PC-3 (cell line): ENCODE measurements around the gene ASCC2. TPM values are rescaled to one million over a fixed set of nuclear protein-coding genes. Genes with fewer than 3 reads are reported as not detected.

Experiments used
- ATAC-seq: fragments of 200-7000 bp; cut with Tn5 transposase; 2 replicates; pipeline ENCODE4 v1.9.1; 2020; ENCODE audit warnings: mild to moderate bottlenecking, moderate library complexity
- BruUV-seq: library from RNA; stranded (reverse); fragments of 400-500 nt; replicated peaks from 2 replicates; lab custom pipeline; 2021; lab: Mats Ljungman, UMichigan
- CTCF ChIA-PET: fragments of 300-600 bp; sonication (Branson Sonifier 250); formaldehyde crosslinking; loops from one replicate; lab custom pipeline; 2022; ENCODE audit warnings: antibody characterized with exemption; lab: Charles Lee
- POLR2A ChIA-PET: fragments of 300-600 bp; sonication (Branson Sonifier 250); formaldehyde crosslinking; loops from one replicate; lab custom pipeline; 2022; ENCODE audit warnings: antibody characterized with exemption; ENCODE audit not compliant: unreplicated experiment; lab: Charles Lee
- DNase-seq: peaks from one replicate; pipeline ENCODE4 v3.0.0-alpha.2; 2015
- H2AFZ ChIP-seq: fragments of 300-600 bp; sonication (generic); 2 replicates; pipeline ENCODE4 v1.6.0; 2016; ENCODE audit warnings: antibody characterized with exemption, low read length
- H3F3A ChIP-seq: fragments of 300-600 bp; sonication (generic); one replicate; pipeline ENCODE4 v1.6.0; 2017; ENCODE audit warnings: antibody characterized with exemption, low read length, control low read depth, mild to moderate bottlenecking; ENCODE audit not compliant: unreplicated experiment
- H3K27ac ChIP-seq: fragments of 300-600 bp; sonication (generic); 2 replicates; pipeline ENCODE4 v1.5.1; 2016; ENCODE audit warnings: mild to moderate bottlenecking, low read length
- H3K27me3 ChIP-seq: fragments of 300-600 bp; sonication (generic); 2 replicates; pipeline ENCODE4 v1.6.1; 2016; ENCODE audit warnings: low read length, mixed read lengths
- H3K36me3 ChIP-seq: fragments of 300-600 bp; sonication (generic); 2 replicates; pipeline ENCODE4 v1.6.1; 2016; ENCODE audit warnings: low read depth, mixed run types, low read length, mixed read lengths
- H3K4me1 ChIP-seq: fragments of 300-600 bp; sonication (generic); 2 replicates; pipeline ENCODE4 v1.5.1; 2016; ENCODE audit warnings: low read length; ENCODE audit not compliant: insufficient read depth
- H3K4me2 ChIP-seq: fragments of 300-600 bp; sonication (generic); 2 replicates; pipeline ENCODE4 v1.6.0; 2016; ENCODE audit warnings: low read length
- H3K4me3 ChIP-seq: fragments of 300-600 bp; sonication (generic); 2 replicates; pipeline ENCODE4 v1.5.1; 2016; ENCODE audit warnings: mild to moderate bottlenecking, low read length, mixed read lengths
- H3K79me2 ChIP-seq: fragments of 300-600 bp; sonication (generic); 2 replicates; pipeline ENCODE4 v1.6.1; 2017; ENCODE audit warnings: low read length, mixed read lengths
- H3K9ac ChIP-seq: fragments of 300-600 bp; sonication (generic); 2 replicates; pipeline ENCODE4 v1.6.0; 2016; ENCODE audit warnings: mild to moderate bottlenecking, low read length
- H3K9me2 ChIP-seq: fragments of 300-600 bp; sonication (generic); replicated peaks from 2 replicates; pipeline ENCODE4 v1.6.1; 2016; ENCODE audit warnings: mixed run types, low read length, mixed read lengths
- H3K9me3 ChIP-seq: fragments of 300-600 bp; sonication (generic); 2 replicates; pipeline ENCODE4 v1.6.1; 2016; ENCODE audit warnings: low read length, mixed read lengths
- H4K20me1 ChIP-seq: fragments of 300-600 bp; sonication (generic); 2 replicates; pipeline ENCODE4 v1.6.1; 2016; ENCODE audit warnings: low read length, mixed read lengths
- EZH2 ChIP-seq: fragments of 300-600 bp; sonication (generic); IDR thresholded peaks from one replicate; pipeline ENCODE4 v1.6.1; 2017; ENCODE audit warnings: antibody characterized with exemption, mild to moderate bottlenecking, low read length; ENCODE audit not compliant: unreplicated experiment
- EZH2phosphoT487 ChIP-seq: fragments of 300-600 bp; sonication (generic); IDR thresholded peaks from 2 replicates; pipeline ENCODE4 v1.6.1; 2018; ENCODE audit warnings: mild to moderate bottlenecking, antibody characterized with exemption, low read length, borderline replicate concordance
- intact Hi-C: fragments of 100-400 bp; cut with micrococcal nuclease; formaldehyde crosslinking; loops from 2 replicates; pipeline ENCODE4 v1.9.0; 2023
- total RNA-seq: library from RNA; depleted of rRNA; stranded (reverse); fragments of >200 nt; gene quantifications from 2 replicates; pipeline ENCODE4 v1.2.3, GENCODE V29; 2014; rRNA removed
- TF ChIP-seq, protein P1 (sequence below): fragments of 300-600 bp; sonication (generic); conservative IDR thresholded peaks from 2 replicates; pipeline ENCODE4 v1.5.1; 2017; ENCODE audit warnings: antibody characterized with exemption, low read depth, mild to moderate bottlenecking, low read length

Gene ASCC2
- total RNA-seq, 1 experiment from 2014 or later, result 37.0 TPM

DNA sequence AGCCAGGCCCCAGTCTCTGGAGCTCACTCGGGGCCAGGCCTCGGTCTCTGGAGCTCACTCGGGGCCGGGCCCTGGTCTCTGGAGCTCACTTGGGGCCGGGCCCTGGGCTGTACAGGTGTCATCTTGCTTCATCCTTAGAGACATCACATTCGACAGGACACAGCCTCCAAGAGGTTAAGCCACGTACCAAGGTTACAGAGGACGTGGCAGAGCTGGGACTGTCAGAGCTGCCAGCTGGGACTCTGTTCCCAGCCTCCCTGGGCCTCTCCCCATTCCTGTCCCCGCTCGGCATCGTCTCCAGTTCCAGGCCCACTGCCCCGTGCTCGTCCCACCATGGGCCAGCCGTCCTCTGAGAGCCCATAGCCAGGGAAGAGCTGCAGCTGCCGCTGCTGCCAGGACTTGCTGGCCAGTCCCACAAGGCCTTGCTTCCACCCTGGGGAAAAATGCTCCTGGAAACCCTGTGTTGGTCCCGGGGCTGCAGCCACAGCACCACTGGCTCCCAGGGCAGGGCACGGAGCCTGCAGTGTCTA is 98.7 kb downstream of the ASCC2 start:
- Histone ChIP-seq H3K9me2 (no peaks in the 10 kb centered on the region), H3K9ac (no peak overlapping the region), H3K27ac (no peak overlapping the region), H3K9me3 (no peaks in the 10 kb centered on the region), H3K4me3 (no peak overlapping the region), H3K79me2 (no peaks in the 10 kb centered on the region), H3K36me3 (no peaks in the 10 kb centered on the region), H3K27me3 (no peaks in the 10 kb centered on the region), H3F3A (no peaks in the 10 kb centered on the region), H4K20me1 (no peaks in the 10 kb centered on the region), H3K4me2 (no peak overlapping the region), H2AFZ (no peak overlapping the region), H3K4me1 (no peaks in the 10 kb centered on the region)
- ChIA-PET POLR2A (no interaction called here), CTCF (no interaction called here)
- no peak for DNase-seq
- TF ChIP-seq, protein P1, sequence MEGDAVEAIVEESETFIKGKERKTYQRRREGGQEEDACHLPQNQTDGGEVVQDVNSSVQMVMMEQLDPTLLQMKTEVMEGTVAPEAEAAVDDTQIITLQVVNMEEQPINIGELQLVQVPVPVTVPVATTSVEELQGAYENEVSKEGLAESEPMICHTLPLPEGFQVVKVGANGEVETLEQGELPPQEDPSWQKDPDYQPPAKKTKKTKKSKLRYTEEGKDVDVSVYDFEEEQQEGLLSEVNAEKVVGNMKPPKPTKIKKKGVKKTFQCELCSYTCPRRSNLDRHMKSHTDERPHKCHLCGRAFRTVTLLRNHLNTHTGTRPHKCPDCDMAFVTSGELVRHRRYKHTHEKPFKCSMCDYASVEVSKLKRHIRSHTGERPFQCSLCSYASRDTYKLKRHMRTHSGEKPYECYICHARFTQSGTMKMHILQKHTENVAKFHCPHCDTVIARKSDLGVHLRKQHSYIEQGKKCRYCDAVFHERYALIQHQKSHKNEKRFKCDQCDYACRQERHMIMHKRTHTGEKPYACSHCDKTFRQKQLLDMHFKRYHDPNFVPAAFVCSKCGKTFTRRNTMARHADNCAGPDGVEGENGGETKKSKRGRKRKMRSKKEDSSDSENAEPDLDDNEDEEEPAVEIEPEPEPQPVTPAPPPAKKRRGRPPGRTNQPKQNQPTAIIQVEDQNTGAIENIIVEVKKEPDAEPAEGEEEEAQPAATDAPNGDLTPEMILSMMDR, result no peak
- TF ChIP-seq EZH2phosphoT487 (no peak), EZH2 (no peak)
- BruUV-seq, result no TSS peak
- ATAC-seq, result no peak
- intact Hi-C loops, result no loop called here

Other genes with a start within 250 kb of the ASCC2 start
- gene NF2, start 234.6 kb downstream of the ASCC2 start, total RNA-seq, result 113 and 154 TPM in 2 replicates
- gene CABP7, start 118.3 kb downstream of the ASCC2 start, total RNA-seq, result 0.69 and 0.87 TPM in 2 replicates
- gene ZMAT5, start 71.3 kb downstream of the ASCC2 start, total RNA-seq, result 24.2 and 37.7 TPM in 2 replicates
- gene UQCR10, start 70.9 kb downstream of the ASCC2 start, total RNA-seq, result 116 and 196 TPM in 2 replicates
- 12.1 and 17.3 TPM in 2 replicates for gene MTMR3, start 44.9 kb upstream of the ASCC2 start, total RNA-seq
- not detected in 2 replicates for gene HORMAD2, start 242.2 kb upstream of the ASCC2 start, total RNA-seq